GM19452 (cell line): ENCODE measurements around the gene FAAH.

Experiments used
- ATAC-seq: cut with Tn5 transposase; IDR thresholded peaks from one replicate; pipeline ENCODE4 v1.9.1; 2021; ENCODE audit not compliant: unreplicated experiment

The FAAH gene

GRCh38 chr1:46400421-46400820 is 6.3 kb downstream of the FAAH start:
- ATAC-seq, result no peak

- ATAC-seq, result no peak
Measured at GRCh38 chr1:46401154-46401913, 7.2 kb downstream of the FAAH start.

GRCh38 chr1:46401964-46402626 is 8.0 kb downstream of the FAAH start:
- ATAC-seq, result no peak

- no peak for ATAC-seq
Measured at GRCh38 chr1:46403916-46404315, 9.8 kb downstream of the FAAH start.

GRCh38 chr1:46404482-46405196 is 10.5 kb downstream of the FAAH start:
- ATAC-seq, result no peak

- no peak for ATAC-seq
Measured at GRCh38 chr1:46405197-46405555, 11.1 kb downstream of the FAAH start.

GRCh38 chr1:46405724-46406123 is 11.6 kb downstream of the FAAH start:
- no peak for ATAC-seq

GRCh38 chr1:46406881-46407608 is 12.9 kb downstream of the FAAH start:
- no peak for ATAC-seq

- no peak for ATAC-seq
Measured at GRCh38 chr1:46407636-46408035, 13.5 kb downstream of the FAAH start.

- no peak for ATAC-seq
Measured at GRCh38 chr1:46408356-46409062, 14.4 kb downstream of the FAAH start.

- ATAC-seq, result no peak
Measured at GRCh38 chr1:46409063-46409372, 14.9 kb downstream of the FAAH start.

GRCh38 chr1:46410156-46411009 is 16.3 kb downstream of the FAAH start:
- ATAC-seq, result no peak

GRCh38 chr1:46411010-46411405 is 16.9 kb downstream of the FAAH start:
- no peak for ATAC-seq

GRCh38 chr1:46411601-46412341 is 17.7 kb downstream of the FAAH start:
- ATAC-seq, result no peak

GRCh38 chr1:46412893-46413595 is 18.9 kb downstream of the FAAH start:
- ATAC-seq, result no peak

- ATAC-seq, result no peak
Measured at GRCh38 chr1:46413596-46413985, 19.5 kb downstream of the FAAH start.

GRCh38 chr1:46415514-46415913 is 21.4 kb downstream of the FAAH start:
- ATAC-seq, result no peak

- no peak for ATAC-seq
Measured at GRCh38 chr1:46418976-46419375, 24.9 kb downstream of the FAAH start.

- ATAC-seq, result no peak
Measured at GRCh38 chr1:46420533-46420915, 26.4 kb downstream of the FAAH start.
